ENCODE data around the gene DUSP1. TPM values are rescaled to one million over a fixed set of nuclear protein-coding genes. Genes with fewer than 3 reads are reported as not detected.

DUSP1 gene
- total RNA-seq, 2 donors from 2014 or later: 61.7 to 102 TPM

- intact Hi-C loops (cut with DNase I): no loop called here
- TF ChIP-seq CTCF (IDR thresholded peaks at IDR 0.05): no peak
These were observed 10.9 kb downstream of the DUSP1 start for GRCh38 chr5:172760136-172760535.

GRCh38 chr5:172758834-172759149, 12.2 kb downstream of the DUSP1 start:
- intact Hi-C loops (cut with DNase I): no loop called here
- H3K27ac ChIP-seq: peak overlapping the region; percentile 50
- TF ChIP-seq CTCF (IDR thresholded peaks at IDR 0.05): no peak
- H3K9ac ChIP-seq (ENCODE audit: low read depth in 2 of 2, low read length in 2 of 2): peak overlapping the region in 1 of 2 donors; percentile 34
- DNase-seq: no peak
- no peaks in the 10 kb centered on the region for H3K9me3 ChIP-seq
- no peaks in the 10 kb centered on the region for H3K36me3 ChIP-seq
- H3K4me3 ChIP-seq: no peak overlapping the region
- H3K4me1 ChIP-seq: no peaks in the 10 kb centered on the region
- no peaks in the 10 kb centered on the region for H3K27me3 ChIP-seq

More at GRCh38 chr5:172760136-172760535, 10.9 kb downstream of the DUSP1 start:
- no peaks in the 10 kb centered on the region for H3K9me3 ChIP-seq
- DNase-seq: no peak
- no peaks in the 10 kb centered on the region for H3K27me3 ChIP-seq
- H3K9ac ChIP-seq (ENCODE audit: low read depth in 2 of 2, low read length in 2 of 2): no peak overlapping the region
- H3K36me3 ChIP-seq: no peaks in the 10 kb centered on the region
- H3K27ac ChIP-seq: no peak overlapping the region
- no peaks in the 10 kb centered on the region for H3K4me1 ChIP-seq
- no peak overlapping the region for H3K4me3 ChIP-seq

GRCh38 chr5:172758077-172758833, 12.7 kb downstream of the DUSP1 start:
- Histone ChIP-seq H3K9ac (ENCODE audit: low read depth in 2 of 2, low read length in 2 of 2) (peak overlapping the region in 1 of 2 donors; percentile 34), H3K4me3 (no peak overlapping the region), H3K36me3 (no peaks in the 10 kb centered on the region), H3K4me1 (no peaks in the 10 kb centered on the region), H3K27ac (peak overlapping the region; percentile 50), H3K9me3 (no peaks in the 10 kb centered on the region), H3K27me3 (no peaks in the 10 kb centered on the region)
- intact Hi-C loops (cut with DNase I): no loop called here
- TF ChIP-seq CTCF (IDR thresholded peaks at IDR 0.05): no peak
- no peak for DNase-seq

GRCh38 chr5:172757394-172758010, 13.5 kb downstream of the DUSP1 start:
- Histone ChIP-seq H3K9ac (ENCODE audit: low read depth in 2 of 2, low read length in 2 of 2) (peak overlapping the region in 1 of 2 donors; percentile 34), H3K9me3 (no peaks in the 10 kb centered on the region), H3K36me3 (no peaks in the 10 kb centered on the region), H3K27ac (peak overlapping the region; percentile 50), H3K4me1 (no peaks in the 10 kb centered on the region), H3K4me3 (no peak overlapping the region), H3K27me3 (no peaks in the 10 kb centered on the region)
- TF ChIP-seq CTCF (IDR thresholded peaks at IDR 0.05): no peak
- no peak for DNase-seq
- intact Hi-C loops (cut with DNase I): no loop called here

- no peaks in the 10 kb centered on the region for H3K27me3 ChIP-seq
- H3K9me3 ChIP-seq: no peaks in the 10 kb centered on the region
- intact Hi-C loops (cut with DNase I): no loop called here
- no peak for DNase-seq
- H3K27ac ChIP-seq: no peak overlapping the region
- H3K4me1 ChIP-seq: no peaks in the 10 kb centered on the region
- no peak for TF ChIP-seq CTCF (IDR thresholded peaks at IDR 0.05)
- no peaks in the 10 kb centered on the region for H3K36me3 ChIP-seq
- no peak overlapping the region for H3K9ac ChIP-seq (ENCODE audit: low read depth in 2 of 2, low read length in 2 of 2)
- H3K4me3 ChIP-seq: no peak overlapping the region
These were observed 14.1 kb downstream of the DUSP1 start for GRCh38 chr5:172756764-172757393.
